Caco-2 (cell line): ENCODE results near the gene PARVA. TPM values are rescaled to one million over a fixed set of nuclear protein-coding genes. Genes with fewer than 3 reads are reported as not detected.

Source experiments
- BruUV-seq: library from RNA; stranded (reverse); fragments of 400-500 nt; replicated peaks from 2 replicates; lab custom pipeline; 2021; lab: Mats Ljungman, UMichigan
- CTCF ChIA-PET: fragments of 300-600 bp; sonication (Branson Sonifier 250); formaldehyde crosslinking; loops from one replicate; lab custom pipeline; 2022; ENCODE audit warnings: antibody characterized with exemption; lab: Charles Lee
- POLR2A ChIA-PET: fragments of 300-600 bp; sonication (Branson Sonifier 250); formaldehyde crosslinking; loops from one replicate; lab custom pipeline; 2022; ENCODE audit warnings: antibody characterized with exemption; lab: Charles Lee
- DNase-seq, 2 experiments: peaks; one replicate each; pipeline versions ENCODE4 v3.0.0 to v3.0.0-alpha.2; 2020 to 2022
- H3K27me3 ChIP-seq: replicated peaks from 2 replicates; pipeline ENCODE4 v1.6.0; 2011; ENCODE audit warnings: low read length; ENCODE audit not compliant: control insufficient read depth, insufficient read depth
- H3K36me3 ChIP-seq: 2 replicates; pipeline ENCODE4 v1.5.1; 2011; ENCODE audit warnings: low read length; ENCODE audit not compliant: control insufficient read depth, insufficient read depth
- H3K4me1 ChIP-seq: fragments of 250-450 bp; sonication (Bioruptor Pico); 2 replicates; pipeline ENCODE4 v1.5.1; 2020; ENCODE audit warnings: mild to moderate bottlenecking
- H3K4me3 ChIP-seq: 2 replicates; pipeline ENCODE4 v1.5.1; 2011; ENCODE audit warnings: low read depth, mild to moderate bottlenecking, control low read depth, low read length
- H3K9me3 ChIP-seq: fragments of 250-450 bp; sonication (Bioruptor Pico); 2 replicates; pipeline ENCODE4 v1.5.1; 2020; ENCODE audit warnings: mild to moderate bottlenecking, moderate library complexity
- H3K27ac Mint-ChIP-seq: one replicate; pipeline ENCODE4 v1.8.0; 2022; ENCODE audit warnings: mixed read lengths; ENCODE audit not compliant: unreplicated experiment
- H3K27me3 Mint-ChIP-seq: one replicate; pipeline ENCODE4 v1.8.0; 2022; ENCODE audit warnings: mixed read lengths; ENCODE audit not compliant: insufficient read depth, unreplicated experiment
- H3K36me3 Mint-ChIP-seq: one replicate; pipeline ENCODE4 v1.8.0; 2022; ENCODE audit warnings: mild to moderate bottlenecking, mixed read lengths; ENCODE audit not compliant: insufficient read depth, unreplicated experiment
- H3K4me1 Mint-ChIP-seq: one replicate; pipeline ENCODE4 v1.8.0; 2022; ENCODE audit warnings: low read depth, mixed read lengths; ENCODE audit not compliant: unreplicated experiment
- H3K4me3 Mint-ChIP-seq: one replicate; pipeline ENCODE4 v1.8.0; 2022; ENCODE audit warnings: mild to moderate bottlenecking, moderate library complexity, mixed read lengths; ENCODE audit not compliant: unreplicated experiment
- H3K9me3 Mint-ChIP-seq: one replicate; pipeline ENCODE4 v1.8.0; 2022; ENCODE audit warnings: mixed read lengths; ENCODE audit not compliant: unreplicated experiment
- intact Hi-C: fragments of 100-400 bp; cut with micrococcal nuclease; formaldehyde crosslinking; loops from one replicate; pipeline ENCODE4 v1.10.0; 2022; ENCODE audit not compliant: unreplicated experiment
- total RNA-seq: library from RNA; stranded (reverse); gene quantifications from 2 replicates; pipeline ENCODE4 v1.2.3, GENCODE V29; 2022
- TF ChIP-seq, protein P1 (sequence below), 2 experiments: fragments of 200-600 bp in 1 of 2; IDR thresholded peaks; 1 replicate in 1 of 2; 2 replicates in 1 of 2; pipeline versions ENCODE4 v1.5.1 to v1.8.0; 2011 to 2022; ENCODE audit warnings: antibody characterized with exemption in 1 of 2, control low read depth in 1 of 2, inconsistent platforms in 1 of 2, low read depth in 1 of 2, low read length in 1 of 2, mild to moderate bottlenecking in 1 of 2, moderate library complexity in 1 of 2; ENCODE audit not compliant: insufficient read depth in 1 of 2, severe bottlenecking in 1 of 2, unreplicated experiment in 1 of 2

PARVA gene
- total RNA-seq, 1 experiment from 2014 or later, result 45.3 TPM

- H3K9me3 ChIP-seq, result no peaks in the 10 kb centered on the region
- CTCF ChIA-PET, result interaction anchor here (0.7 to 1.0 kb wide), 3 partner anchors 14 to 437 kb away, joined by 3 read pairs; no protein-coding TSS in a partner anchor
- no peaks in the 10 kb centered on the region for H3K9me3 Mint-ChIP-seq
- no peak for DNase-seq
- H3K36me3 ChIP-seq, result no peaks in the 10 kb centered on the region; the same call in 1 of the 2 replicates
- H3K27me3 Mint-ChIP-seq, result no peaks in the 10 kb centered on the region
- POLR2A ChIA-PET, result no interaction called here
- H3K4me3 ChIP-seq, result no peak overlapping the region
- H3K4me1 Mint-ChIP-seq, result no peaks in the 10 kb centered on the region
- TF ChIP-seq, protein P1, sequence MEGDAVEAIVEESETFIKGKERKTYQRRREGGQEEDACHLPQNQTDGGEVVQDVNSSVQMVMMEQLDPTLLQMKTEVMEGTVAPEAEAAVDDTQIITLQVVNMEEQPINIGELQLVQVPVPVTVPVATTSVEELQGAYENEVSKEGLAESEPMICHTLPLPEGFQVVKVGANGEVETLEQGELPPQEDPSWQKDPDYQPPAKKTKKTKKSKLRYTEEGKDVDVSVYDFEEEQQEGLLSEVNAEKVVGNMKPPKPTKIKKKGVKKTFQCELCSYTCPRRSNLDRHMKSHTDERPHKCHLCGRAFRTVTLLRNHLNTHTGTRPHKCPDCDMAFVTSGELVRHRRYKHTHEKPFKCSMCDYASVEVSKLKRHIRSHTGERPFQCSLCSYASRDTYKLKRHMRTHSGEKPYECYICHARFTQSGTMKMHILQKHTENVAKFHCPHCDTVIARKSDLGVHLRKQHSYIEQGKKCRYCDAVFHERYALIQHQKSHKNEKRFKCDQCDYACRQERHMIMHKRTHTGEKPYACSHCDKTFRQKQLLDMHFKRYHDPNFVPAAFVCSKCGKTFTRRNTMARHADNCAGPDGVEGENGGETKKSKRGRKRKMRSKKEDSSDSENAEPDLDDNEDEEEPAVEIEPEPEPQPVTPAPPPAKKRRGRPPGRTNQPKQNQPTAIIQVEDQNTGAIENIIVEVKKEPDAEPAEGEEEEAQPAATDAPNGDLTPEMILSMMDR (IDR thresholded peaks at IDR 0.05; ENCODE audit: insufficient read depth in 1 of 2, low read depth in 1 of 2, low read length in 1 of 2, severe bottlenecking in 1 of 2, unreplicated experiment in 1 of 2), result no peak
- no peaks in the 10 kb centered on the region for H3K27me3 ChIP-seq
- peaks cover 6% of the 10 kb centered on the region; the same call in 1 of the 2 replicates for H3K4me1 ChIP-seq
- no peak overlapping the region for H3K4me3 Mint-ChIP-seq
- H3K27ac Mint-ChIP-seq, result no peak overlapping the region
- BruUV-seq, result no TSS peak
- H3K36me3 Mint-ChIP-seq, result peaks cover 5% of the 10 kb centered on the region
- intact Hi-C loops, result no loop called here
Measured at GRCh38 chr11:12526789-12527188, 149.4 kb downstream of the PARVA start.

DNA sequence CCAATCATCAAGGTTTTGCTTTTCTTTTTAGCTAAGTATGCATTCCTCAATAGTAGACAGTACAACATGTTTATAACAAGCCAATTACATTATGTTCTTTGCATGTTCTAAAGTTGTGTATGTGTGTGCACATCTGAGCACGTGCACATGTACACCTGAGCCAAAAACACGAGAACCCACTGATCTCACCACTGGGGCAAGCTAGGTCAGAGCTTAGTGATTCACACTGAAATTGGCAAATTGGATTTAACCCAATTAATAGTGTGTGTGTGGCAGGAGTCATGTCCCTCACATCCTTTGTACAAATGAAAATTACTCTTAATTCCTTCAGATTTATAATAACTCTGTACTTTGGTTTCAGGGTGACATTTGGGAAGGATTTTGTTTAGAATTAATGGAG, 151.1 kb downstream of the PARVA start:
- Mint-ChIP-seq H3K4me3 (no peak overlapping the region), H3K36me3 (peaks cover 5% of the 10 kb centered on the region), H3K27ac (no peak overlapping the region), H3K9me3 (no peaks in the 10 kb centered on the region), H3K4me1 (no peaks in the 10 kb centered on the region), H3K27me3 (no peaks in the 10 kb centered on the region)
- H3K4me3 ChIP-seq, result no peak overlapping the region
- ChIA-PET POLR2A (no interaction called here), CTCF (no interaction called here)
- H3K9me3 ChIP-seq, result no peaks in the 10 kb centered on the region
- no peak for DNase-seq
- TF ChIP-seq, protein P1 (IDR thresholded peaks at IDR 0.05; ENCODE audit: insufficient read depth in 1 of 2, low read depth in 1 of 2, low read length in 1 of 2, severe bottlenecking in 1 of 2, unreplicated experiment in 1 of 2), result no peak
- intact Hi-C loops, result no loop called here
- no TSS peak for BruUV-seq
- no peaks in the 10 kb centered on the region for H3K27me3 ChIP-seq
- peaks cover 2% of the 10 kb centered on the region for H3K4me1 ChIP-seq
- no peaks in the 10 kb centered on the region; the same call in 1 of the 2 replicates for H3K36me3 ChIP-seq

GRCh38 chr11:12529041-12529440, 151.7 kb downstream of the PARVA start:
- BruUV-seq, result no TSS peak
- H3K9me3 ChIP-seq, result no peaks in the 10 kb centered on the region
- TF ChIP-seq, protein P1 (IDR thresholded peaks at IDR 0.05; ENCODE audit: insufficient read depth in 1 of 2, low read depth in 1 of 2, low read length in 1 of 2, severe bottlenecking in 1 of 2, unreplicated experiment in 1 of 2), result no peak
- H3K27me3 ChIP-seq, result no peaks in the 10 kb centered on the region
- intact Hi-C loops, result no loop called here
- POLR2A ChIA-PET, result no interaction called here
- H3K4me1 Mint-ChIP-seq, result no peaks in the 10 kb centered on the region
- no peaks in the 10 kb centered on the region for H3K27me3 Mint-ChIP-seq
- no peak overlapping the region for H3K4me3 Mint-ChIP-seq
- peaks cover 5% of the 10 kb centered on the region for H3K36me3 Mint-ChIP-seq
- no peak overlapping the region for H3K27ac Mint-ChIP-seq
- H3K9me3 Mint-ChIP-seq, result no peaks in the 10 kb centered on the region
- no peak overlapping the region for H3K4me3 ChIP-seq
- CTCF ChIA-PET, result no interaction called here
- no peak for DNase-seq
- H3K4me1 ChIP-seq, result no peaks in the 10 kb centered on the region; the same call in 1 of the 2 replicates
- no peaks in the 10 kb centered on the region; the same call in 1 of the 2 replicates for H3K36me3 ChIP-seq
